BE2C (cell line): ENCODE data around the gene ABCG5.

Experiments
- DNase-seq: peaks from one replicate; pipeline ENCODE4 v3.0.0-alpha.2; 2020
- H3K27me3 ChIP-seq: fragments of 250-450 bp; sonication (Bioruptor Pico); 2 replicates; pipeline ENCODE4 v1.5.1; 2020; ENCODE audit warnings: mild to moderate bottlenecking
- H3K36me3 ChIP-seq: fragments of 250-450 bp; sonication (Bioruptor Pico); 2 replicates; pipeline ENCODE4 v1.5.1; 2020; ENCODE audit warnings: mild to moderate bottlenecking
- H3K4me1 ChIP-seq: fragments of 250-450 bp; sonication (Bioruptor Pico); 2 replicates; pipeline ENCODE4 v1.5.1; 2020
- H3K4me3 ChIP-seq: 2 replicates; pipeline ENCODE4 v1.5.1; 2011; ENCODE audit warnings: low read depth, low read length
- H3K9me3 ChIP-seq: fragments of 250-450 bp; sonication (Bioruptor Pico); 2 replicates; pipeline ENCODE4 v1.5.1; 2020
- CTCF ChIP-seq: IDR thresholded peaks from 2 replicates; pipeline ENCODE4 v1.5.1; 2012; ENCODE audit warnings: mild to moderate bottlenecking, low read depth, low read length

The ABCG5 gene

GRCh38 chr2:43766006-43766405 is 72.6 kb downstream of the ABCG5 start:
- Histone ChIP-seq H3K4me1 (no peaks in the 10 kb centered on the region), H3K27me3 (no peaks in the 10 kb centered on the region), H3K9me3 (no peaks in the 10 kb centered on the region), H3K36me3 (no peaks in the 10 kb centered on the region), H3K4me3 (no peak overlapping the region)
- TF ChIP-seq CTCF = no peak
- DNase-seq = no peak

GRCh38 chr2:43764086-43764705 is 74.4 kb downstream of the ABCG5 start:
- TF ChIP-seq CTCF = no peak
- H3K4me3 ChIP-seq = no peak overlapping the region
- DNase-seq = no peak

GRCh38 chr2:43763091-43763490 is 75.5 kb downstream of the ABCG5 start:
- no peaks in the 10 kb centered on the region for H3K4me1 ChIP-seq
- H3K27me3 ChIP-seq = no peaks in the 10 kb centered on the region
- H3K9me3 ChIP-seq = no peaks in the 10 kb centered on the region
- no peaks in the 10 kb centered on the region for H3K36me3 ChIP-seq
- no peak overlapping the region for H3K4me3 ChIP-seq
- no peak for TF ChIP-seq CTCF
- no peak for DNase-seq

More at GRCh38 chr2:43764086-43764705, 74.4 kb downstream of the ABCG5 start:
- no peaks in the 10 kb centered on the region for H3K4me1 ChIP-seq
- H3K9me3 ChIP-seq = no peaks in the 10 kb centered on the region
- H3K27me3 ChIP-seq = no peaks in the 10 kb centered on the region
- no peaks in the 10 kb centered on the region for H3K36me3 ChIP-seq
